ENCODE data around the gene RAET1E.
"Not testable (repeated sequence)": the region's sequence is repeated elsewhere in the genome, so short reads cannot be mapped to it uniquely, and the experiment has no call there.

Gene RAET1E

DNA sequence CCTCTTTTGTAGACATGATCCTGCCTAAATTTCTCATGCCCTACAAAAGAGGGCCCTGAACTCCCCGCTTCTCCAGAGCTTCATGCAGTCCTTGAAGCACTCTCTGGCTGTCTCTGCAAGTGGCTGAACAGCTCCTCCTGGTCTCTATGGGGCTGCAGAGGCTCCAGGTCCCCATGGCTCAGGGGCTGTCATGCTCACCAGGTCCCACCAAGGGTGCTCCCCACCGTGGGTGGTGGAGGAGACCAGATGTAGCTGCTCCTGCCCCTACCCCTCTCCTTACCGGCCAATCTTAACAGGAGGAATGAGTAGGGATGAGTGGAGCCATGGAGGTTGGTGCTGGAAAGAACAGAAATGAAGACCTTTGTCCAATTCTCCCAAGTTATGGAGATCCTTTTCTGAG, 14.8 kb upstream of the RAET1E start:
- H3K4me1 ChIP-seq (ENCODE audit: control insufficient read depth in 5 of 5, insufficient read depth in 5 of 5, low read length in 5 of 5); H3K27me3 ChIP-seq (ENCODE audit: control insufficient read depth in 5 of 5, insufficient read depth in 4 of 5, low read length in 5 of 5); H3K27ac ChIP-seq (ENCODE audit: low read depth, low read length); H3K9ac ChIP-seq (ENCODE audit: low read length in 5 of 5); H3K36me3 ChIP-seq (ENCODE audit: control insufficient read depth in 5 of 5, insufficient read depth in 5 of 5, low read length in 5 of 5); H3K9me3 ChIP-seq (ENCODE audit: control insufficient read depth in 5 of 5, low read length in 5 of 5); H3K4me3 ChIP-seq (ENCODE audit: low read depth in 1 of 5, low read length in 5 of 5): not testable (repeated sequence)

DNA sequence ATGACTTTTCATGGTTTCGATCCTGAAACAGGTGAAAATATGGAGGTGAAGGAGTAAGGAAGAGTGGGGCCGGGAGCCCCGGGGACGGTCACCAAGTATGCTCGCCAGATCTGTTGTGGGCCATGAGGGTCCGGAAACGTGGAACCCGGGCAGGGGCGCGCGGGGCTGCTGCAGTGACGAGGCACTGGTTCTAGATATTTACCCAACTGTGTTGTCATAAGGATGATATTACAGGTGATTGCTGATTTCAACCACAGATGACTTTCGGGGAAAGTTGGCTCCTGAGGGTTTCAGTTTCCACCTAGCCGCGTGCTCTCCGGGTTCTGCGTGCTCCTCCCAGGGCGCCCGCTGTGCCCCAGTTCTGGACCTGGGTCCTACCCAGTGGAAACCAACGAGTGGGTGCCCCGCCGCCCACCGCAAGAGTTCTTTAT, 12.8 kb upstream of the RAET1E start:
- H3K27ac ChIP-seq (ENCODE audit: low read depth, low read length) = no peak overlapping the region

DNA sequence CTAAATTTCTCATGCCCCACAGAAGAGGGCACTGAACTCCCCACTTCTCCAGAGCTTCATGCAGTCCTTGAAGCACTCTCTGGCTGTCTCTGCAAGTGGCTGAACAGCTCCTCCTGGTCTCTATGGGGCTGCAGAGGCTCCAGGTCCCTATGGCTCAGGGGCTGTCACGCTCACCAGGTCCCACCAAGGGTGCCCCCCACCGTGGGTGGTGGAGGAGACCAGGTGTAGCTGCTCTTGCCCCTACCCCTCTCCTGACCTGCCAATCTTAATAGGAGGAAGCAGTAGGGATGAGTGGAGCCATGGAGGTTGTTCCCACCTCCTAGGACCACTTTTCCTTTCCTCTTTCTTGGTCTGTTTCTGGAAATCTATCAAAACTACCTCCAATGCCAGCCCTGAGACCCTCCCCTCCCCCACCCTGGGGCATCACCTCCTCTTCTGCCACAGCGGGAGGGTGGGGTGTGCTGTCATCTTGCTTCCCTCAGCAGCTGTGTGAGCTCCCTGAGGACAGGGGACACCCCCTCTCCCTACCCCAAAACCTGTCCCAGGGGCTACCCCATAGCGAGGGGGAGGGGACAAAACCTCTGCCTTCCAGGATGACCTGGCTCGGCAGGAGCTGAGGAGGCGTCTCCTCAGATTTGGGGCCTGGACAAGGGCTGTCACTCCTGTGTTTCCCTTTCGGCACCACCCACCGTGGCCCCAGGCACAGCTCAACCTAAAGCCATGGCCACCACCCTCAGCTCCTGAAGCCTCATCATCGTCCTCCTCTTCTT, 12.0 kb upstream of the RAET1E start:
- no peak overlapping the region for H3K9ac ChIP-seq (ENCODE audit: low read length in 5 of 5)
- H3K27me3 ChIP-seq (ENCODE audit: control insufficient read depth in 5 of 5, insufficient read depth in 4 of 5, low read length in 5 of 5) = no peaks in the 10 kb centered on the region
- H3K4me1 ChIP-seq (ENCODE audit: control insufficient read depth in 5 of 5, insufficient read depth in 5 of 5, low read length in 5 of 5) = peaks cover 6 to 19% (median 17%) of the 10 kb centered on the region in 5 donors
- H3K9me3 ChIP-seq (ENCODE audit: control insufficient read depth in 5 of 5, low read length in 5 of 5) = peaks cover 0 to 7% (median 0%) of the 10 kb centered on the region in 5 donors
- no peak overlapping the region for H3K27ac ChIP-seq (ENCODE audit: low read depth, low read length)
- H3K4me3 ChIP-seq (ENCODE audit: low read depth in 1 of 5, low read length in 5 of 5) = no peak overlapping the region
- no peaks in the 10 kb centered on the region for H3K36me3 ChIP-seq (ENCODE audit: control insufficient read depth in 5 of 5, insufficient read depth in 5 of 5, low read length in 5 of 5)

More for the DNA sequence above, 12.8 kb upstream of the RAET1E start:
- Histone ChIP-seq H3K4me1 (ENCODE audit: control insufficient read depth in 5 of 5, insufficient read depth in 5 of 5, low read length in 5 of 5) (peaks cover 6 to 14% (median 11%) of the 10 kb centered on the region in 5 donors), H3K4me3 (ENCODE audit: low read depth in 1 of 5, low read length in 5 of 5) (no peak overlapping the region), H3K9ac (ENCODE audit: low read length in 5 of 5) (no peak overlapping the region), H3K9me3 (ENCODE audit: control insufficient read depth in 5 of 5, low read length in 5 of 5) (peaks cover 0 to 7% (median 0%) of the 10 kb centered on the region in 5 donors), H3K36me3 (ENCODE audit: control insufficient read depth in 5 of 5, insufficient read depth in 5 of 5, low read length in 5 of 5) (no peaks in the 10 kb centered on the region), H3K27me3 (ENCODE audit: control insufficient read depth in 5 of 5, insufficient read depth in 4 of 5, low read length in 5 of 5) (no peaks in the 10 kb centered on the region)

DNA sequence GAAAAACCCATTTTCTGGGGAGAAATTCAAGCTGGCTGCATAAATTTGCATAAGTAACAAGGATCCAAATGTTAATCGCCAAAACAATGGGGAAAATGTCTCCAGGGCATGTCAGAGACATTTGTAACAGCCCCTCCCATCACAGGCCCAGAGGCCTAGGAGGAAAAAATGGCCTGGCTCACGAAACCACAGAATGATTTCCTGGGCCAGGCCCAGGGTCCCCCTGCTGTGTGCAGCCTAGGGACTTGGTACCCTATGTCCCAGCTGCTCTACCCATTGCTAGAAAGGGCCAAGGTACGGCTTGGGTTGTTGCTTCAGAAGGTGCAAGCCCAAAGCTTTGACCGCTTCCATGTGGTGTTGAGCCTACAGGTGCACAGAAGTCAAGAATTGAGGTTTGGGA, 10.6 kb upstream of the RAET1E start:
- not testable (repeated sequence) for H3K27me3 ChIP-seq (ENCODE audit: control insufficient read depth in 5 of 5, insufficient read depth in 4 of 5, low read length in 5 of 5); H3K36me3 ChIP-seq (ENCODE audit: control insufficient read depth in 5 of 5, insufficient read depth in 5 of 5, low read length in 5 of 5); H3K9me3 ChIP-seq (ENCODE audit: control insufficient read depth in 5 of 5, low read length in 5 of 5); H3K27ac ChIP-seq (ENCODE audit: low read depth, low read length); H3K9ac ChIP-seq (ENCODE audit: low read length in 5 of 5); H3K4me3 ChIP-seq (ENCODE audit: low read depth in 1 of 5, low read length in 5 of 5)
- H3K4me1 ChIP-seq (ENCODE audit: control insufficient read depth in 5 of 5, insufficient read depth in 5 of 5, low read length in 5 of 5) = peaks cover 6 to 19% (median 17%) of the 10 kb centered on the region in 5 donors

DNA sequence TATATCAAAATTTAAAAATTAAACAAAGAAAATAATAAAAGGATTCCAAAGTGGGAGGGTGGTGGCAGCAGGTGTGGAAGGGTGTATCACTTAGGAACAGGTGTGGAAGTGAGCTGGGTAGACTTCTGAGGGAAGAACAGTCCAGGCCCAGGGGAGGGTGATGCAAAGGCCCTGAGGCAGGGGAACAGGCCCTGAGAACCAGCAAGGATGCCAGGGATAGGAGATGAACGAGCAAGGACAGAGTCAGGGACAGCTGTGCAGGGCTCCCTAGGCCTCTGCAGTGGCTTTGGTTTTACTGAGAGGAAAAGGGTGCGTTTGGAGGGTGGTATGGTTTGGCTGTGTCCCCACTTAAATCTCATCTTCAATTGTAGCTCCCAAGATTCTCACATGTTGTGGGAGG, 9.4 kb upstream of the RAET1E start:
- Histone ChIP-seq H3K4me3 (ENCODE audit: low read depth in 1 of 5, low read length in 5 of 5) (no peak overlapping the region), H3K9ac (ENCODE audit: low read length in 5 of 5) (no peak overlapping the region), H3K27me3 (ENCODE audit: control insufficient read depth in 5 of 5, insufficient read depth in 4 of 5, low read length in 5 of 5) (no peaks in the 10 kb centered on the region), H3K36me3 (ENCODE audit: control insufficient read depth in 5 of 5, insufficient read depth in 5 of 5, low read length in 5 of 5) (no peaks in the 10 kb centered on the region), H3K4me1 (ENCODE audit: control insufficient read depth in 5 of 5, insufficient read depth in 5 of 5, low read length in 5 of 5) (peaks cover 6 to 19% (median 17%) of the 10 kb centered on the region in 5 donors), H3K27ac (ENCODE audit: low read depth, low read length) (no peak overlapping the region), H3K9me3 (ENCODE audit: control insufficient read depth in 5 of 5, low read length in 5 of 5) (peaks cover 0 to 7% (median 0%) of the 10 kb centered on the region in 5 donors)

DNA sequence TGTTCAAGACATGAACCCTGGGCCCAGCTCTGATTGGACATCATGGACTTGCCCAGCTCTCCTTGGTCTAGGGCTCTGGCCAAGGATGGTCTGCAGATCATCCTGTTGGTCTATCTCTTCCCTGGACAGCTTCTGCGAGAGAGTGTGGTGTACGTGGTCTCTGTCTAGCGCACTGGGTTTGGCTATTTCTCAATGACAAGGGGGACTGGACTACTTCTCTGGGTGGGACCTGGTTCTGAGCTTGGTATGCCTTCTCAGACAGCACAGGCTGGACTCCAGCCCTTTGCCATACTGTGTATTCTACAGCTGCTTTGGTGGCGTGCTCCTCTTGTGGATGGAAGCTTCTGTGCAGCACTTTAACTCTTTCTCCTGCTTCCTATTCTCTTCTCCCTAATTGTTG, 8.5 kb upstream of the RAET1E start:
- Histone ChIP-seq H3K9me3 (ENCODE audit: control insufficient read depth in 5 of 5, low read length in 5 of 5) (peaks cover 0 to 7% (median 0%) of the 10 kb centered on the region in 5 donors), H3K4me3 (ENCODE audit: low read depth in 1 of 5, low read length in 5 of 5) (no peak overlapping the region), H3K27me3 (ENCODE audit: control insufficient read depth in 5 of 5, insufficient read depth in 4 of 5, low read length in 5 of 5) (no peaks in the 10 kb centered on the region), H3K27ac (ENCODE audit: low read depth, low read length) (no peak overlapping the region), H3K36me3 (ENCODE audit: control insufficient read depth in 5 of 5, insufficient read depth in 5 of 5, low read length in 5 of 5) (no peaks in the 10 kb centered on the region), H3K9ac (ENCODE audit: low read length in 5 of 5) (no peak overlapping the region), H3K4me1 (ENCODE audit: control insufficient read depth in 5 of 5, insufficient read depth in 5 of 5, low read length in 5 of 5) (peaks cover 6 to 19% (median 17%) of the 10 kb centered on the region in 5 donors)

DNA sequence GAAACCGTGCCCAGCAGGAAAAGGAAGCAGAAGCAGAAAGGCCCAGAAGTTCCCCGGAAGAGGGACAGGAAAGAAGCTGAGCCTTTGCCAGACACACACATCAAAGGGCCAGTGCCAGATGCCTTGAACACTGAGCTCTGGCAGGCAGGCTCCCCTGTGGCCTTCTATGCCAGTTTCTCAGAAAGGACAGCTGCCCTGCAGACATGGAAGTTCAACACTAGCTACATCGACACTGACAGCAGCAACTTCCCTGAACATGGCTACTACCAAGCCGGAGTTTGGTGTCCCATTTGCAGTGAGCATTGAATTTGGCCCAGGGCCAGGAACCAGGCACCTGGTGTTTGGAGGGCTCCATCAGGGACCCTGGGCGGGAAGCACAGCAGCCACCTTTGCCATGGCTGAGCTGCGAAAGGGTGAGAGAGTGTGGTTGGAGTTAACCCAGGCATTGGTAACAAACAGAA, 8.0 kb upstream of the RAET1E start:
- Histone ChIP-seq H3K36me3 (ENCODE audit: control insufficient read depth in 5 of 5, insufficient read depth in 5 of 5, low read length in 5 of 5) (no peaks in the 10 kb centered on the region), H3K4me1 (ENCODE audit: control insufficient read depth in 5 of 5, insufficient read depth in 5 of 5, low read length in 5 of 5) (peaks cover 6 to 19% (median 17%) of the 10 kb centered on the region in 5 donors), H3K4me3 (ENCODE audit: low read depth in 1 of 5, low read length in 5 of 5) (no peak overlapping the region), H3K9me3 (ENCODE audit: control insufficient read depth in 5 of 5, low read length in 5 of 5) (peaks cover 0 to 7% (median 0%) of the 10 kb centered on the region in 5 donors), H3K27ac (ENCODE audit: low read depth, low read length) (no peak overlapping the region), H3K9ac (ENCODE audit: low read length in 5 of 5) (no peak overlapping the region), H3K27me3 (ENCODE audit: control insufficient read depth in 5 of 5, insufficient read depth in 4 of 5, low read length in 5 of 5) (no peaks in the 10 kb centered on the region)

DNA sequence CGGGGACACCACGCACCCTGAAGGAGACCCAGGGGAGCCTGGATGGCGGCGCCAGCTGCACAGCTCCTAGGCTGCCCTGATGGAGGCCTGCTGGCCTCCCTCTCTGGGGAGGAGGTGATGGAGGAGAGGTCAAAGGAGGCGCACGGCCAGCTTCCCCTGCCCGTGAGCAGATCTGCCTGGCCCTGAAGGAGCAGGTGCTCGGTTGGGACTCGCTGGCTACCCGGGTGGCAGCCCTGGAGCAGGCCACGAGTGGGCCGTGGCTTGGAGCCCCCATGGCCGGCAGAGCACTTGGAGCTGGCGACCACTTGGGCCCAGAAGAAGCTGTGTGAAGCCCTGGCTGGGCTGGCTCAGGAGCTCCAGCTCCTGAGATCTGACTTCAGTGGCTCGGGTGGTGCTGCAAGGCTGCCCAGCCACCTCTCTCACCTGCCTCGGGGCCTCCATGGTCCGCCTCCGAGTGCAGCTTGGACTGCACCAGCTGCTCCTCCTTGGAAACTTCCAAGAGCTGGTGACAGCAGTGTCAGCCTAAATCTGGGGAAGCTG, 7.5 kb upstream of the RAET1E start:
- no peaks in the 10 kb centered on the region for H3K36me3 ChIP-seq (ENCODE audit: control insufficient read depth in 5 of 5, insufficient read depth in 5 of 5, low read length in 5 of 5)
- H3K9ac ChIP-seq (ENCODE audit: low read length in 5 of 5) = no peak overlapping the region
- H3K4me3 ChIP-seq (ENCODE audit: low read depth in 1 of 5, low read length in 5 of 5) = no peak overlapping the region
- H3K9me3 ChIP-seq (ENCODE audit: control insufficient read depth in 5 of 5, low read length in 5 of 5) = peaks cover 0 to 7% (median 0%) of the 10 kb centered on the region in 5 donors
- no peak overlapping the region for H3K27ac ChIP-seq (ENCODE audit: low read depth, low read length)
- H3K4me1 ChIP-seq (ENCODE audit: control insufficient read depth in 5 of 5, insufficient read depth in 5 of 5, low read length in 5 of 5) = peaks cover 6 to 19% (median 17%) of the 10 kb centered on the region in 5 donors
- H3K27me3 ChIP-seq (ENCODE audit: control insufficient read depth in 5 of 5, insufficient read depth in 4 of 5, low read length in 5 of 5) = no peaks in the 10 kb centered on the region

DNA sequence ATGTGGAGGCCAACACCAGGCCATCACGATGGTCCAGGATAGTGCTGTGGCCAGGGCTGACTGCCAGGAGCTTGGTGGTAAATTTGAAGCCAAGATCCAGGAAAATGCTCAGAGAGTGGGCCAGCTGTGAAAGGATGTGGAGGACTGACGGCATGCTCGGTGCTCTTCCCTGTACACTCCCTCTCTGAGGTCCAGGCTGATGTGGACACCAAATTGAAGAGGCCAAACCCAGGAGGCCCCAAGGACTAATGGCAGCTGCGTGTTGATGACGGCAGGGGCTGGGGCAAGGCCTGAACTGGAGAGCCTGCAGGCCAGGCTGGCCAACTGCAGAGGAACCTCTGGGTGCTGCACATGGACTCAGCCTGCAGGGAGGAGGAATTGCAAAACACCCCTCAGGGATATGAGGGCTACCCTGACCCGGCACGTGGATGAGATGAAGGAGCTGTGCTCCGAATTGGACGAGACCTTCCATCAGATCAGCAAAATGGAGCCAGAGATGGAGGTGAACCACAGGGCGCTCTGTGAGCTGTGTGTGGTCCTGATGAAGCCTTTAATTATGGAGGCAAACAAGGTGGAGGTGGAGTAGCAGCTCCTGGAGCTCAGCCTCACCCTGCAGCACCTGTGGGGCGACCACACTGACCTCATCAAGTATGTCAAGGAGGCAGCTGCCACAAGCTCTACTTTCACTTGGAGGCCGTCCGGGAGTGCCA, 6.9 kb upstream of the RAET1E start:
- H3K9me3 ChIP-seq (ENCODE audit: control insufficient read depth in 5 of 5, low read length in 5 of 5) = peaks cover 0 to 7% (median 0%) of the 10 kb centered on the region in 5 donors
- H3K4me1 ChIP-seq (ENCODE audit: control insufficient read depth in 5 of 5, insufficient read depth in 5 of 5, low read length in 5 of 5) = peaks cover 8 to 19% (median 17%) of the 10 kb centered on the region in 5 donors
- H3K27ac ChIP-seq (ENCODE audit: low read depth, low read length) = no peak overlapping the region
- H3K36me3 ChIP-seq (ENCODE audit: control insufficient read depth in 5 of 5, insufficient read depth in 5 of 5, low read length in 5 of 5) = no peaks in the 10 kb centered on the region
- no peak overlapping the region for H3K4me3 ChIP-seq (ENCODE audit: low read depth in 1 of 5, low read length in 5 of 5)
- no peak overlapping the region for H3K9ac ChIP-seq (ENCODE audit: low read length in 5 of 5)
- no peaks in the 10 kb centered on the region for H3K27me3 ChIP-seq (ENCODE audit: control insufficient read depth in 5 of 5, insufficient read depth in 4 of 5, low read length in 5 of 5)

All from subcutaneous abdominal adipose tissue (tissue), 5 donors.